ENCODE data around the gene RABAC1.

The RABAC1 gene

GRCh38 chr19:41995959-41996797, 37.1 kb upstream of the RABAC1 start:
- no peak overlapping the region for H3K18ac ChIP-seq (ENCODE audit: low read length)
- no peak overlapping the region for H3K4ac ChIP-seq (ENCODE audit: low read length)
- H3K23ac ChIP-seq (ENCODE audit: low read depth, low read length, poor library complexity), result no peak overlapping the region
- no peak overlapping the region for H2BK5ac ChIP-seq (ENCODE audit: low read length)
- no peak overlapping the region for H3K4me2 ChIP-seq (ENCODE audit: insufficient read depth, low read length, poor library complexity, severe bottlenecking)
- no peaks in the 10 kb centered on the region for H3K9me3 ChIP-seq (replicated peaks in 1 of 2; ENCODE audit: control insufficient read depth in 2 of 2, insufficient read depth in 1 of 2, low read depth in 1 of 2, low read length in 2 of 2)
- no peak overlapping the region for H4K91ac ChIP-seq (ENCODE audit: low read depth, low read length, poor library complexity)
- no peaks in the 10 kb centered on the region for H3K36me3 ChIP-seq (replicated peaks in 1 of 2; ENCODE audit: control insufficient read depth in 2 of 2, insufficient read depth in 2 of 2, low read length in 2 of 2)
- no CpG with 5 or more reads among the region's 12 CpGs for WGBS, 2 donors (ENCODE audit: extremely low coverage in 2 of 2, insufficient read length in 2 of 2, insufficient replicate concordance in 1 of 2)
- peaks cover 19 to 48% of the 10 kb centered on the region in 2 donors for H3K4me1 ChIP-seq (ENCODE audit: control insufficient read depth in 2 of 2, insufficient read depth in 1 of 2, low read depth in 1 of 2, low read length in 2 of 2)
- no peak overlapping the region for H2BK120ac ChIP-seq (ENCODE audit: low read depth, low read length)
- peak overlapping the region; percentile 3 for H3K9ac ChIP-seq (ENCODE audit: low read depth, low read length, poor library complexity)
- H4K8ac ChIP-seq (ENCODE audit: low read depth, low read length), result no peak overlapping the region
- H2AK5ac ChIP-seq (ENCODE audit: low read depth, low read length), result no peak overlapping the region
- no peak overlapping the region for H2AFZ ChIP-seq (ENCODE audit: low read length)
- H3K14ac ChIP-seq (ENCODE audit: low read length), result peak overlapping the region; percentile 23
- no peak overlapping the region for H3K27ac ChIP-seq (replicated peaks; ENCODE audit: low read length)
- no peak overlapping the region for H2BK15ac ChIP-seq (ENCODE audit: low read length)
- H3K27me3 ChIP-seq (ENCODE audit: control insufficient read depth in 3 of 3, insufficient read depth in 3 of 3, low read depth in 1 of 3, low read length in 3 of 3), result peaks cover 9 to 64% (median 41%) of the 10 kb centered on the region in 3 experiments
- no peaks in the 10 kb centered on the region for H3K79me1 ChIP-seq (ENCODE audit: low read depth, low read length)
- peak; percentile 64 for DNase-seq (ENCODE audit: low spot score)
- H3K4me3 ChIP-seq (ENCODE audit: low read length in 2 of 2), result no peak overlapping the region
- no peak overlapping the region for H2BK12ac ChIP-seq (ENCODE audit: low read length)

- peaks cover 9 to 58% (median 32%) of the 10 kb centered on the region in 3 experiments for H3K27me3 ChIP-seq (ENCODE audit: control insufficient read depth in 3 of 3, insufficient read depth in 3 of 3, low read depth in 1 of 3, low read length in 3 of 3)
- no peak overlapping the region for H3K18ac ChIP-seq (ENCODE audit: low read length)
- peak overlapping the region in 1 of 2 donors; percentile 31 for H3K4me3 ChIP-seq (ENCODE audit: low read length in 2 of 2)
- no peak overlapping the region for H2AK5ac ChIP-seq (ENCODE audit: low read depth, low read length)
- H3K9ac ChIP-seq (ENCODE audit: low read depth, low read length, poor library complexity), result no peak overlapping the region
- no peak overlapping the region for H3K27ac ChIP-seq (replicated peaks; ENCODE audit: low read length)
- H2BK15ac ChIP-seq (ENCODE audit: low read length), result no peak overlapping the region
- H3K23ac ChIP-seq (ENCODE audit: low read depth, low read length, poor library complexity), result peak overlapping the region; percentile 40
- no peaks in the 10 kb centered on the region for H3K36me3 ChIP-seq (replicated peaks in 1 of 2; ENCODE audit: control insufficient read depth in 2 of 2, insufficient read depth in 2 of 2, low read length in 2 of 2)
- DNase-seq (ENCODE audit: low spot score), result no peak
- no peaks in the 10 kb centered on the region for H3K9me3 ChIP-seq (replicated peaks in 1 of 2; ENCODE audit: control insufficient read depth in 2 of 2, insufficient read depth in 1 of 2, low read depth in 1 of 2, low read length in 2 of 2)
- no peak overlapping the region for H4K91ac ChIP-seq (ENCODE audit: low read depth, low read length, poor library complexity)
- no peak overlapping the region for H4K8ac ChIP-seq (ENCODE audit: low read depth, low read length)
- no peak overlapping the region for H3K4me2 ChIP-seq (ENCODE audit: insufficient read depth, low read length, poor library complexity, severe bottlenecking)
- no peaks in the 10 kb centered on the region for H3K79me1 ChIP-seq (ENCODE audit: low read depth, low read length)
- no peak overlapping the region for H3K14ac ChIP-seq (ENCODE audit: low read length)
- H3K4ac ChIP-seq (ENCODE audit: low read length), result no peak overlapping the region
- no peak overlapping the region for H2BK5ac ChIP-seq (ENCODE audit: low read length)
- no peak overlapping the region for H2BK120ac ChIP-seq (ENCODE audit: low read depth, low read length)
- no peak overlapping the region for H2BK12ac ChIP-seq (ENCODE audit: low read length)
- peaks cover 19 to 48% of the 10 kb centered on the region in 2 donors for H3K4me1 ChIP-seq (ENCODE audit: control insufficient read depth in 2 of 2, insufficient read depth in 1 of 2, low read depth in 1 of 2, low read length in 2 of 2)
- 100% methylated on average over 3 of the region's 19 CpGs; no CpG with 5 or more reads in 1 of the 2 donors for WGBS, 2 donors (ENCODE audit: extremely low coverage in 2 of 2, insufficient read length in 2 of 2, insufficient replicate concordance in 1 of 2)
- H2AFZ ChIP-seq (ENCODE audit: low read length), result no peak overlapping the region
These were observed 36.2 kb upstream of the RABAC1 start for GRCh38 chr19:41994994-41995958.

GRCh38 chr19:41994521-41994971, 35.4 kb upstream of the RABAC1 start:
- no peak overlapping the region for H2AK5ac ChIP-seq (ENCODE audit: low read depth, low read length)
- H3K18ac ChIP-seq (ENCODE audit: low read length), result peak overlapping the region; percentile 64
- no peaks in the 10 kb centered on the region for H3K79me1 ChIP-seq (ENCODE audit: low read depth, low read length)
- no peak overlapping the region for H3K14ac ChIP-seq (ENCODE audit: low read length)
- H3K4me1 ChIP-seq (ENCODE audit: control insufficient read depth in 2 of 2, insufficient read depth in 1 of 2, low read depth in 1 of 2, low read length in 2 of 2), result peaks cover 19 to 48% of the 10 kb centered on the region in 2 donors
- no peak overlapping the region for H2BK12ac ChIP-seq (ENCODE audit: low read length)
- H3K9me3 ChIP-seq (replicated peaks in 1 of 2; ENCODE audit: control insufficient read depth in 2 of 2, insufficient read depth in 1 of 2, low read depth in 1 of 2, low read length in 2 of 2), result no peaks in the 10 kb centered on the region
- H2BK5ac ChIP-seq (ENCODE audit: low read length), result no peak overlapping the region
- peak overlapping the region in 1 of 2 donors; percentile 55 for H3K4me3 ChIP-seq (ENCODE audit: low read length in 2 of 2)
- peaks cover 9 to 50% (median 25%) of the 10 kb centered on the region in 3 experiments for H3K27me3 ChIP-seq (ENCODE audit: control insufficient read depth in 3 of 3, insufficient read depth in 3 of 3, low read depth in 1 of 3, low read length in 3 of 3)
- no peak overlapping the region for H4K91ac ChIP-seq (ENCODE audit: low read depth, low read length, poor library complexity)
- H4K8ac ChIP-seq (ENCODE audit: low read depth, low read length), result no peak overlapping the region
- no peak for DNase-seq (ENCODE audit: low spot score)
- no peaks in the 10 kb centered on the region for H3K36me3 ChIP-seq (replicated peaks in 1 of 2; ENCODE audit: control insufficient read depth in 2 of 2, insufficient read depth in 2 of 2, low read length in 2 of 2)
- no CpG with 5 or more reads among the region's 13 CpGs for WGBS, 2 donors (ENCODE audit: extremely low coverage in 2 of 2, insufficient read length in 2 of 2, insufficient replicate concordance in 1 of 2)
- H3K4me2 ChIP-seq (ENCODE audit: insufficient read depth, low read length, poor library complexity, severe bottlenecking), result peak overlapping the region; percentile 99
- no peak overlapping the region for H2BK120ac ChIP-seq (ENCODE audit: low read depth, low read length)
- H3K9ac ChIP-seq (ENCODE audit: low read depth, low read length, poor library complexity), result no peak overlapping the region
- H2BK15ac ChIP-seq (ENCODE audit: low read length), result no peak overlapping the region
- no peak overlapping the region for H3K4ac ChIP-seq (ENCODE audit: low read length)
- peak overlapping the region; percentile 93 for H2AFZ ChIP-seq (ENCODE audit: low read length)
- peak overlapping the region; percentile 40 for H3K23ac ChIP-seq (ENCODE audit: low read depth, low read length, poor library complexity)
- H3K27ac ChIP-seq (replicated peaks; ENCODE audit: low read length), result no peak overlapping the region
